Adipose tissue (tissue), 3 donors: ENCODE results near the gene CLIP1. TPM values are rescaled to one million over a fixed set of nuclear protein-coding genes. Genes with fewer than 3 reads are reported as not detected.
A peak's percentile ranks its signal among the peaks of the same experiment; 100 is the strongest.

ENCODE experiments used
- H3K27ac ChIP-seq: one replicate; pipeline ENCODE4 v1.5.1; 2013; ENCODE audit warnings: low read depth, low read length
- WGBS, 3 donors: extraction: QIAGEN DNeasy Blood & Tissue Kit; methylation state at CpG; one replicate each; pipeline ENCODE4 v1.1.7; 2013; 5-methylcytosine and 5-hydroxymethylcytosine counted together
- polyA plus RNA-seq, 3 donors: library from polyadenylated mRNA; stranded (reverse); fragments of 200-250 nt; gene quantifications; one replicate each; pipeline ENCODE4 v1.2.3, GENCODE V29; 2013
- donor health status: healthy with polysubstance abuse.
- donor health status: Bipolar disorder and iron deficiency.
- donor health status: healthy.

The CLIP1 gene
- polyA plus RNA-seq, 3 donors, result 11.9 to 29.0 (median 26.0) TPM

- WGBS, 3 donors, result 77 to 86% (median 84%) methylated on average over 6 of the region's 6 CpGs
- H3K27ac ChIP-seq, result no peak overlapping the region
Measured at GRCh38 chr12:122243965-122244364, 178.5 kb downstream of the CLIP1 start.

GRCh38 chr12:122238861-122239260, 183.6 kb downstream of the CLIP1 start:
- H3K27ac ChIP-seq, result no peak overlapping the region
- 92 to 96% (median 93%) methylated on average over 5 of the region's 5 CpGs for WGBS, 3 donors

GRCh38 chr12:122235741-122236140, 186.7 kb downstream of the CLIP1 start:
- WGBS, 3 donors, result 59 to 84% (median 64%) methylated on average over 7 of the region's 7 CpGs
- H3K27ac ChIP-seq, result no peak overlapping the region

GRCh38 chr12:122232691-122233090, 189.8 kb downstream of the CLIP1 start:
- 96 to 98% (median 96%) methylated on average over 10 of the region's 10 CpGs for WGBS, 3 donors
- H3K27ac ChIP-seq, result no peak overlapping the region

- H3K27ac ChIP-seq, result no peak overlapping the region
- 71 to 73% (median 71%) methylated on average over 6 of the region's 6 CpGs for WGBS, 3 donors
Measured at GRCh38 chr12:122230798-122231197, 191.7 kb downstream of the CLIP1 start.

GRCh38 chr12:122228092-122228491, 194.4 kb downstream of the CLIP1 start:
- no peak overlapping the region for H3K27ac ChIP-seq
- WGBS, 3 donors, result 85 to 94% (median 92%) methylated on average over 5 of the region's 5 CpGs

GRCh38 chr12:122227341-122227740, 195.1 kb downstream of the CLIP1 start:
- WGBS, 3 donors, result 88 to 92% (median 91%) methylated on average over 17 of the region's 17 CpGs
- no peak overlapping the region for H3K27ac ChIP-seq

GRCh38 chr12:122226366-122227125, 195.9 kb downstream of the CLIP1 start:
- WGBS, 3 donors, result 6 to 9% (median 7%) methylated on average over 37 to 55 of the region's 55 CpGs
- no peak overlapping the region for H3K27ac ChIP-seq

- WGBS, 3 donors, result 0 to 1% (median 0%) methylated on average over 66 to 74 of the region's 74 CpGs
- peak within 1 kb of the TSS; percentile 84 for H3K27ac ChIP-seq
Measured at GRCh38 chr12:122225683-122226365, 196.6 kb downstream of the CLIP1 start, which contains the start of gene DIABLO. DIABLO (minus strand) TSS chr12:122226052; CDS start chr12:122226014, 38 bp downstream.

Other genes with a start within 250 kb of the CLIP1 start
- not detected for gene IL31, start 248.4 kb downstream of the CLIP1 start, polyA plus RNA-seq
- gene LRRC43, start 239.5 kb downstream of the CLIP1 start, polyA plus RNA-seq, result under 1 TPM in 2 of 3 donors, not detected in 1; 0.22 to 0.33 TPM
- under 1 TPM in 2 of 3 donors, not detected in 1; 0.56 to 0.59 TPM for gene B3GNT4, start 219.0 kb downstream of the CLIP1 start, polyA plus RNA-seq
- gene DIABLO, start 196.6 kb downstream of the CLIP1 start, polyA plus RNA-seq, result 10 to 100 TPM; 29.9 to 35.0 (median 32.5) TPM
- gene VPS33A, start 156.2 kb downstream of the CLIP1 start, polyA plus RNA-seq, result 1 to 10 TPM; 4.7 to 7.9 (median 5.1) TPM
- gene ZCCHC8, start 78.3 kb upstream of the CLIP1 start, polyA plus RNA-seq, result 10 to 100 TPM in 2 of 3 donors, 1 to 10 TPM in 1; 9.1 to 13.8 (median 11.3) TPM
- gene RSRC2, start 104.3 kb upstream of the CLIP1 start, polyA plus RNA-seq, result 10 to 100 TPM; 25.1 to 42.0 (median 40.5) TPM
- 1 to 10 TPM; 3.0 to 6.0 (median 4.7) TPM for gene KNTC1, start 104.6 kb upstream of the CLIP1 start, polyA plus RNA-seq